Skin epidermis (tissue), 12 donors: Measurements from ENCODE around the gene EEFSEC.
A peak's percentile ranks its signal among the peaks of the same experiment; 100 is the strongest.

Experiments used
- H3K27ac ChIP-seq, 21 experiments: fragments of 200-600 bp; sonication (generic) in 11 of 21; one replicate each; pipeline ENCODE4 v1.5.0; 2020; ENCODE audit warnings: mild to moderate bottlenecking in 3 of 21, inconsistent platforms in 2 of 21, moderate library complexity in 2 of 21
- H3K4me3 ChIP-seq, 7 experiments: fragments of 200-600 bp; sonication (generic) in 2 of 7; one replicate each; pipeline ENCODE4 v1.5.0; 2020; ENCODE audit warnings: inconsistent platforms in 2 of 7, mild to moderate bottlenecking in 2 of 7, moderate library complexity in 1 of 7

EEFSEC gene

GRCh38 chr3:128235207-128235926 is 82.1 kb downstream of the EEFSEC start:
- Histone ChIP-seq H3K4me3 (no peak overlapping the region), H3K27ac (no peak overlapping the region)

- H3K4me3 ChIP-seq: no peak overlapping the region
- no peak overlapping the region for H3K27ac ChIP-seq
Observed at GRCh38 chr3:128236657-128237056, 83.4 kb downstream of the EEFSEC start.

GRCh38 chr3:128237348-128238183 is 84.3 kb downstream of the EEFSEC start:
- no peak overlapping the region for H3K4me3 ChIP-seq
- H3K27ac ChIP-seq: no peak overlapping the region

- H3K27ac ChIP-seq: no peak overlapping the region
- no peak overlapping the region for H3K4me3 ChIP-seq
Observed at GRCh38 chr3:128238184-128238489, 84.9 kb downstream of the EEFSEC start.

- Histone ChIP-seq H3K27ac (no peak overlapping the region), H3K4me3 (no peak overlapping the region)
Observed at GRCh38 chr3:128239304-128239703, 86.0 kb downstream of the EEFSEC start.

- H3K4me3 ChIP-seq: no peak overlapping the region
- no peak overlapping the region for H3K27ac ChIP-seq
Observed at GRCh38 chr3:128240232-128240631, 87.0 kb downstream of the EEFSEC start.

- no peak overlapping the region for H3K27ac ChIP-seq
- no peak overlapping the region for H3K4me3 ChIP-seq
Observed at GRCh38 chr3:128241741-128242140, 88.5 kb downstream of the EEFSEC start.

GRCh38 chr3:128242818-128243601 is 89.7 kb downstream of the EEFSEC start:
- peak overlapping the region in 2 of 21 experiments; percentile 43 to 63 for H3K27ac ChIP-seq
- no peak overlapping the region for H3K4me3 ChIP-seq

GRCh38 chr3:128243602-128244504 is 90.6 kb downstream of the EEFSEC start:
- no peak overlapping the region for H3K4me3 ChIP-seq
- H3K27ac ChIP-seq: no peak overlapping the region

- H3K4me3 ChIP-seq: no peak overlapping the region
- H3K27ac ChIP-seq: no peak overlapping the region
Observed at GRCh38 chr3:128245460-128245859, 92.2 kb downstream of the EEFSEC start.

GRCh38 chr3:128247666-128248409 is 94.6 kb downstream of the EEFSEC start:
- Histone ChIP-seq H3K4me3 (no peak overlapping the region), H3K27ac (no peak overlapping the region)

GRCh38 chr3:128252083-128252482 is 98.8 kb downstream of the EEFSEC start:
- Histone ChIP-seq H3K4me3 (no peak overlapping the region), H3K27ac (no peak overlapping the region)

GRCh38 chr3:128253150-128253549 is 99.9 kb downstream of the EEFSEC start:
- H3K4me3 ChIP-seq: no peak overlapping the region
- no peak overlapping the region for H3K27ac ChIP-seq

- Histone ChIP-seq H3K4me3 (no peak overlapping the region), H3K27ac (no peak overlapping the region)
Observed at GRCh38 chr3:128254066-128254590, 100.8 kb downstream of the EEFSEC start.

- Histone ChIP-seq H3K4me3 (no peak overlapping the region), H3K27ac (no peak overlapping the region)
Observed at GRCh38 chr3:128254967-128255366, 101.7 kb downstream of the EEFSEC start.

- no peak overlapping the region for H3K4me3 ChIP-seq
- H3K27ac ChIP-seq: no peak overlapping the region
Observed at GRCh38 chr3:128256131-128256530, 102.8 kb downstream of the EEFSEC start.

- H3K4me3 ChIP-seq: no peak overlapping the region
- no peak overlapping the region for H3K27ac ChIP-seq
Observed at GRCh38 chr3:128257632-128258031, 104.4 kb downstream of the EEFSEC start.

- H3K27ac ChIP-seq: no peak overlapping the region
- H3K4me3 ChIP-seq: no peak overlapping the region
Observed at GRCh38 chr3:128260275-128260674, 107.0 kb downstream of the EEFSEC start.

GRCh38 chr3:128262457-128262856 is 109.2 kb downstream of the EEFSEC start:
- H3K4me3 ChIP-seq: no peak overlapping the region
- H3K27ac ChIP-seq: no peak overlapping the region
